SK-N-SH treated with all-trans-retinoic acid at 6 μM for 48 hours (cell line): ENCODE data around the gene LCA5.

ENCODE experiments used
- OSR1 ChIP-seq: fragments of 250-450 bp; sonication (Bioruptor Pico); IDR thresholded peaks from 2 replicates; pipeline ENCODE4 v1.8.0; 2022; ENCODE audit warnings: moderate library complexity, mild to moderate bottlenecking, inconsistent platforms
- PPARA ChIP-seq: fragments of 250-450 bp; sonication (Bioruptor Pico); IDR thresholded peaks from 2 replicates; pipeline ENCODE4 v1.5.0; 2020; ENCODE audit warnings: mild to moderate bottlenecking, borderline replicate concordance
- SNAI2 ChIP-seq: fragments of 250-450 bp; sonication (Bioruptor Pico); IDR thresholded peaks from 2 replicates; pipeline ENCODE4 v1.5.0; 2020; ENCODE audit warnings: mild to moderate bottlenecking, moderate library complexity

DNA sequence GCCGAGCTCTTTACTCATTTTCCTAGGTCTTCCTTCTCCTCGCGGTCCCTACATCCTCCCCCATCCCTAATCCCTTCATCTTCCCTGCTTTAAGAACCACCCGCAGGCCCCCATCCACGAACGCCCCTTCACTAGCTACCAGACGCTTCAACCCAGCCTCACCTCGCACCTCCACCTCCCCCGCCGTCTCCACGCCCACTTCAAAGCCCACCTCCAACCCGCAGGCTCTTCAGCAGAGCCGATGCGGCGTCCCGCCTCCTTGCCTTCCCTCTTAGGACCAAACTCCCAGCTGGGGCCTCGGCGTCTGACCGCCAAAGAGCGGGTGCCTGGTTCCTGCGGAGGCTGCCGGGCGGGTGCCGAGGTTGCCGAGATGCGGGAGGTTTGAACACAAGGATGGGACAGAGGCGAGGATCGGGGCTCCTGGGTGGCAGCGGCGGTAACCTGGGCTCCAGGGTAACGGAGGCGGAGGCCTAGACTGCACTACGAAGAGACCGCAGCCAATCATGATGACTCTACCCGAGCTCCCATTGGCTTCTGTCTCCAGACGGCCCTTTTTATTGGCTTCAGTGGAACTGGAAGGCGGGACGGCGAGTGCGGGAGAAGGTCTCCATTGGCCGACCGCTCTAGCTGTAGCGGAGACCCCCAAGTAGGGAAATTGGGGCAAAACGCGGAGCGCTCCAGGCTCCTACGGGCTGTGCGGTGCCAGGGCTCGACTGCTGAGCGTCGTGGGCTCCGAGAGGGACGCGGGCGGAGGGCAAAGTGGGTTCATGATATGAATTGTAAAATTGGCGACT lies at the start of gene LCA5:
- no peak for TF ChIP-seq SNAI2 (CRISPR knock-in tag)
- no peak for TF ChIP-seq PPARA (CRISPR knock-in tag)
- no peak for TF ChIP-seq OSR1 (CRISPR knock-in tag)
